CD4-positive, alpha-beta T cell treated with Interleukin-4 for 4 hours (primary cell): ENCODE data around the gene FAXDC2.
"Not testable (repeated sequence)": the region's sequence is repeated elsewhere in the genome, so short reads cannot be mapped to it uniquely, and the experiment has no call there.

Experiments
- DNase-seq: peaks from one replicate; pipeline ENCODE4 v3.0.0-alpha.2; 2020

Gene FAXDC2

DNA sequence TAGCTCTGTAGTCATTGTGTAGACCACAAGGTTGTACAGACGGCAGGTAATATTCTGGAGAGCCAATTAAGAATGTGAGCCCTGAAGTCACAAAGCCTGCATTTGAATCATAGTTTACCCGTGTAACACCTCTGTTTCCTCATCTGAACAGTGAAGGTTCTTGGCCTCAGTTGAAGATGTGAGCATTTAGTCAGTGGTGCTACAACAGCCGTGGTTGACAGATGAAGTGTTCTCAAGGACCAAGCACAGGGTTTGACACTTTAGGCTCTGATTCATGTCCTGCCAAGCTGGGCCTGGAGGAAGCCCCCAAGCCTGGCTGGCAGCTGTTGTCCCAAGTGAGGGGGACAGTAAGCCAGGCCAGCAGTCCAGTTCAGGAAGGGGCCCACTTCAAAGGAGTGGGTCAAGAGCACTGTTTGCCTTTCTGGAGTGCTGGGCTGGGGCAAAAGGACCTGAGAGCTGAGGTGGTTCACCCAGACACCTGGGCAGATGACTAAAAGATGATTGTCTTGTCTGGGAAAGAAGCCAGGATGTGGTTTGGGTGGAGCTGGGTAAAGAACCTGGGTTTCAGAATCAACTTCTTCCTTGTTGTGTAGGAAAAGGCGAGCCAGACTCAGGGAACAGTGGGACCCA, 20.7 kb downstream of the FAXDC2 start:
- DNase-seq = peak; percentile 75

GRCh38 chr5:154829181-154829588, 21.2 kb downstream of the FAXDC2 start:
- no peak for DNase-seq

DNA sequence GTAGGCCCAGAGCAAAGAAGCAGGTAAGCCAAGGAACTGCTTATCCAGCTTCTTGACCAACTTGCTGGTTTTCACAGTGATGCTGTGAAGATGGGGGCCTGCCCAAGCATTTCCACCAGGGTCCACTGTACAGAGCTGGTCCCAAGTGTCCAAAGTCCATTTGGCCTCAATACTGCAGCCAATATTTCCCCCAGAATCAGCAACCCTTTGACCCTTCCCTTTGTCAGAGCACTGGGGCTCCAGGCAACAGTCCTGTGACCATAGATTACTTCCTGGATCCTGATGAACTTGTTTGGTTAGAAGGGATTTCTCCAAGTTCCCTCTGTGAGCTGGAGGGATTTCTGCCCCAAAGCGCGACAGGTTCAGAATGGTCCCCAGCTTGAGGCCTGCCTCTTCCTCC, 26.3 kb downstream of the FAXDC2 start:
- DNase-seq = no peak

- no peak for DNase-seq
Measured at GRCh38 chr5:154823605-154824004, 26.8 kb downstream of the FAXDC2 start.

- not testable (repeated sequence) for DNase-seq
Measured at GRCh38 chr5:154822896-154823295, 27.5 kb downstream of the FAXDC2 start.

GRCh38 chr5:154820383-154820782, 30.0 kb downstream of the FAXDC2 start:
- DNase-seq = no peak

GRCh38 chr5:154819546-154819945, 30.9 kb downstream of the FAXDC2 start:
- DNase-seq = no peak

- no peak for DNase-seq
Measured at GRCh38 chr5:154818471-154819116, 31.8 kb downstream of the FAXDC2 start.

DNA sequence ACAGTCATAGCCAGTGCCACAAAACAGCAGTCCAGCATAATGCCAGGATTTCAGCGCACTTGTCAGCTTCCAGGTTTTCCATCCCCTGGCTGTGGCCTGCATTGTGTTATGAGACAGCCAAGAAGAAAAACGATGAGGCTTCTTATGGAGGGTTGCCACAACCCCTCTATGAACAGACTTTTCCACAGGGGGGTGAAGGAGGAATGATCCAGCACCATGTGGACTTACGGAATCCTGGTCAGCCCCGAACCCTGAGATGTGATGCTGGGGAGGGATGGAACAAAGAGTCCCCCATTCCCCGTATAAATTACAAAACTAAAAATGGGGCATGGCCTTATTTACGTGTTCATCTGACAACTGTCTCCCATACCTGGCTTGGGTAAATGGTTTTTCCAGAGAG, 32.6 kb downstream of the FAXDC2 start:
- DNase-seq = no peak

- DNase-seq = no peak
Measured at GRCh38 chr5:154816891-154817492, 33.4 kb downstream of the FAXDC2 start.

DNA sequence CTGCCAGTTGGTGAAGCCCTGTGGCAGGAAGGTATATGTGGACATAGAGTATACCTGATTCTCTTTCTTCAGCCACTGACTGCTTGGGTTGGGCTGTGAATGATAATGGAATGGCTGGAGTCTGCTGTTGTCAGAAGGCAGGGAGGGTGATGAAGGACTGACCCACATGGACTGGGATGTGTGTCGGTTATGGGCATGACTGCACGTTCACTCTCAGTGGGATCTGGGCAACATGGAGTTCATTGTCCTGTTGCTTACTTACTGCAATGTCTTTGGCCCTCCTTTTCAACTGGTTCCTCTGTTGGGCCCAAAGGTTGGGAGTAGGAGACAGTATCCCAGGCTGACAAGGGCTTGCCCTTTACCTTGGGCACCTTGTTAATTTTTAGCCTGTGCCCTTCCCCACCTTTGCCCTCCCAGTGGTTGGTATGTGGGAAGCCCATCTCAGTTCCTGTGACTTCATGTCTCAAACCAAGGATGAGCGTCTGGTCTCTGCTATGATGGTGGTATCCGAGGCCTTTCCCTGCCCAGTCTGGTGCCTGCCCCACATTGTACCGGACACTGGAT, 34.6 kb downstream of the FAXDC2 start:
- no peak for DNase-seq

DNA sequence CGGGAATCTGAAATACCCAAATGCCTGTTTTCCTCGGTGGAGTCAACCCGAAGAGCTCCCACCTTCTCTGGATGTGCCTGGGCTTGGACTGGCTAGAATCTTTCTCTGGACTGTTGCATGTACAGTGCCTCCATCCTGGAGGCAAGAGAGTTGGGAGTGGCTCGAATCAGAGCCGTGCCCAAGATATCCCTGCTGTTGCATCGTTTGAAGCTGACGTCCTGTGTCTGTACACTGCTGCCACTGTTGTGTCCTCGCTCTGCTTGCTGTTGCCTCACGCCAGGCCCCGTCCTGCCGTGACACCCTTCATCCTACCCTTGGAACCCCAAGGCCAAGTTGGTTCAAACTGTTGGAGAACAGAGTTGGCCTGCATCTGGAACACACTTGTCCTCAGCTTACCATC, 35.4 kb downstream of the FAXDC2 start:
- DNase-seq = no peak

DNA sequence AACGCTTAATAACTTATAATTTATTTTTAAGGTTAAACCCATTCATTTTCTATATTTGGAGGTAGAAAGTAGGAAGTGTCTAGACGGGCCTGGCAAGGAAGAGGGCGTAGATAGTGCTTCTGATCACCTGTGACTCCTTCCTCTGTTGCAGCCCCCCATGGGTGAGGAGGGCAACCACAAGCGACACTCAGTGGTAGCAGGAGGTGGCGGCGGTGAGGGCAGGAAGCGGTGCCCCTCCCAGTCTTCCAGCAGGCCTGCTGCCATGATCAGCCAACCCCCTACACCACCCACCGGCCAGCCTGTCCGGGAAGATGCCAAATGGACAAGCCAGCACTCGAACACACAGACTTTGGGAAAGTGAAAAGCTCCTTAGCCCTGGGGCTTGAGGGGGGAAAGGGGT, 36.7 kb downstream of the FAXDC2 start:
- DNase-seq = peak; percentile 47

DNA sequence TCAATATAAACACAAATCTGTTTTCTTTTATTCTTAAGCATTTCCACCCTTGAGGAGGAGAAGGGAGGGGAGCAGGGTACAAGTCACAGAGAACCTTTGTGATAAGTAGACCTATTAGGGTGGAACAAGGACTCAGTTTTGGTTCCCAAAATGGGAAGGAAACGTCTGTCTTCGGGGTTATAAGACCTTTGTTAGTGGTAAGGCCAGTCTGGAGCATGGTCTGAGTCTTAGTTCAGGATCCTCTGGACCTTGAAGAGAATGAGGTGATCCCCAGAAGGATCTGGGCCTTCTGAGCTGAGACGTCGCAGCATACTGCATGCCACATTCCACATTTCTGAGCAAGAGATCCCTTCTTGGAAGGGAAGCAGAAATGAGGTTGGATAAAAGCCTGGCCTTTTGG, 37.2 kb downstream of the FAXDC2 start:
- DNase-seq = no peak

- DNase-seq = peak; percentile 69
Measured at GRCh38 chr5:154811653-154812465, 38.5 kb downstream of the FAXDC2 start.

- DNase-seq = no peak
Measured at GRCh38 chr5:154811239-154811638, 39.2 kb downstream of the FAXDC2 start.

DNA sequence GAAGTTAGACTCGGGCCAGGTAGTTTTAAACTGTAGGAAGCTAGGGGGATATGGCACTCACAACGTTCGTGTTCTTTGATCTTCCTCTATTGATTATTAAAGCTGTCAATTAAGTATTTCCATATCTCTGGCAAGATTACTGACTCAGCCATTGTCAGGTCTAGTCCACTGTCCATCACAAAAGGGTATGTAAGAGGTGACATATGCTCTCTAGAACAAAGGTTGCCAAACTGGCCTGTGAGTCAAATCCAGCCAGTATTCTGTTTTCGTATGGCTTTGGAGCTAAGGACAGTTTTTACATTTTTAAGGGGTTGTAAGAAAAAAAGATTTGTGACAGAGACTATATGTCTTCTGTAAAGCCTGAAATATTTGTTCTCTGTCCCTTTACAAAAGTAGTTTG, 44.2 kb downstream of the FAXDC2 start:
- DNase-seq = no peak

DNA sequence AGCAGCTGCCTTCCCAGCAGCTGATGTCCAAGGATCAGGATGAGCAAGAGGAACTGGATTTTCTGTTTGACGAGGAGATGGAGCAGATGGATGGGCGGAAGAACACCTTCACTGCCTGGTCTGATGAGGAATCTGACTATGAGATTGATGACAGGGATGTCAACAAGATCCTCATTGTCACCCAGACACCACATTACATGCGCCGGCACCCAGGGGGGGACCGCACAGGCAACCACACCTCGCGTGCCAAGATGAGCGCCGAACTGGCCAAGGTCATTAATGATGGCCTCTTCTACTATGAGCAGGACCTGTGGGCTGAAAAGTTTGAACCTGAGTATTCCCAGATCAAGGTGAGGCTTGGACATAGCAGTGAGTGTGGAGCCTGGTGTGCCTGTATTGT, 48.4 kb downstream of the FAXDC2 start:
- DNase-seq = no peak

DNA sequence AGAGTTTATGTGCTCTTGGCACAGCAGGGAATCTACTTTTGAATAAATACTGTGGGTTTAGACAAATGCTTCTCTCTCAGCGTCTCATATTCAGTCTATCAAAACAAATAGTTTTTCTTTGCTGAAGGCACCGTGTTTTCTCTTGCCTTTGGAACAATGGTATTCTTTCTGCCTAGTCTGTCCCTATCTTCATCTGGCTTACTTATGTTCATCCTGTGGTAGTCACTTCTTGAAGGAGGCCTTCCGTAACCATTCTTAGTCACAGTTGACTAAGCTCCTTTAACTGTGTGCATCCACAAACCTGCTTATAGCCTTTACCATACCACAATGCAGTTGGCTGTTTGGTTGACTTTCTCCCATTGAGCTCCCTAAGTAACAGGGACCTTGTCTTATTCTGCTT, 49.3 kb downstream of the FAXDC2 start:
- DNase-seq = no peak

DNA sequence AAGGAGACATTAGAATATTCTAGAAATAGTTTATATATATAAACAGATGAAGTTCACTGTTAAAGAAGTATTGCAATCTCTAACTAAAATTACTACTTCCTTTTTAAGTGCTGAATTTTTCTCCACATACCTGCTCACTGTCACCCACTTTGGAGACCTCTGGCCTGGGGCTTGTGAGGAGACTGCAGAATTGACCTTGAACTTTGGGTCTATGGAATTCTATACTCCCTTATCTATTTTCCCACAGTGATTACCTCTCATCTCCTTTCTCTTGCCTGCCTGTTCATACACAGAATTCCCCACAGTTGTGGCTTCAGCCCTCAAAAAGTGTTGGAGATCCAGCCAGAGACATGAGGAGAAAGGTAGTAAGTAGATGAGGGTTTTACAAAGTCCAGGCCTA, 49.8 kb downstream of the FAXDC2 start:
- DNase-seq = no peak

- no peak for DNase-seq
Measured at GRCh38 chr5:154797762-154798161, 52.6 kb downstream of the FAXDC2 start.

DNA sequence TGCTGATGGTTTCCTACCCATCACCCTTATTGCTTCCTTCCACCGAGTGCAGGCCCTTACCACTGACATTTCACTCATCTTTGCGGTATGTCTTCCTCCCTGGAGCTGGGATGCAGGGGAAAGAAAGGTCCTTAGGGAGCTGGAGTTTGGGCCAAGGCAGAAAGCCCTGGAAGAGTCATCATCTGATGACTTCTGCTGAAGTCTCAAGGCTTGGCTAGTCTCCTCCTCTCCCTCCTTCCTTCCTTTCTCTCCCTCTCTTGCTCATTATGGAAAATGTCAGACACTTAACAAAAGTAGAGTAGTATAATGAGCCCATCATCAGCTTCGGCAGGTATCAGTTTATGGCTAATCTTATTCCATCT, 55.2 kb downstream of the FAXDC2 start:
- no peak for DNase-seq

- no peak for DNase-seq
Measured at GRCh38 chr5:154794525-154795234, 55.7 kb downstream of the FAXDC2 start.
